ENCODE results near the gene AP5S1.

DNA sequence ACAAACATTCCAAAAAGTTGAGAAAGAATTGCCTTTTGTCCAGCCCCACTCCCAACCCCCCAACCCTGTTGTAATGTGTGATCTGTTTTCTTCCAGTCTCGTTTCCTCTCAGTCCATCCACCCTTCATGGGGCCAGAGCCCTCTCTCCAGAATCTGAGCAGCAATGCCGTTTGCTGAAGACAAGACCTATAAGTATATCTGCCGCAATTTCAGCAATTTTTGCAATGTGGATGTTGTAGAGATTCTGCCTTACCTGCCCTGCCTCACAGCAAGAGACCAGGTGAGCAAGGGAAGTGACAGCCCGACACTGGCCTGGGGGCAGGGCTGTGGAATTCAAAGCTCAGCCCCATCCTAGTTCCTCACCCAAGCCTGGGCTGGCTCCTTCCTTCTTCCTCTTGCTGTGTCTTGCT, 34.1 kb downstream of the AP5S1 start:
- TF ChIP-seq EZH2 (IDR thresholded peaks at IDR 0.05; ENCODE audit: insufficient read depth, poor library complexity, severe bottlenecking) = no peak
- no peak for TF ChIP-seq EZH2phosphoT487 (IDR thresholded peaks at IDR 0.05; ENCODE audit: insufficient read depth, low read depth)
